Caco-2 (cell line): ENCODE data around the gene REV3L. TPM values are rescaled to one million over a fixed set of nuclear protein-coding genes. Genes with fewer than 3 reads are reported as not detected.

Source experiments
- BruUV-seq: library from RNA; stranded (reverse); fragments of 400-500 nt; replicated peaks from 2 replicates; lab custom pipeline; 2021; lab: Mats Ljungman, UMichigan
- CTCF ChIA-PET: fragments of 300-600 bp; sonication (Branson Sonifier 250); formaldehyde crosslinking; loops from one replicate; lab custom pipeline; 2022; ENCODE audit warnings: antibody characterized with exemption; lab: Charles Lee
- POLR2A ChIA-PET: fragments of 300-600 bp; sonication (Branson Sonifier 250); formaldehyde crosslinking; loops from one replicate; lab custom pipeline; 2022; ENCODE audit warnings: antibody characterized with exemption; lab: Charles Lee
- DNase-seq, 2 experiments: peaks; one replicate each; pipeline versions ENCODE4 v3.0.0 to v3.0.0-alpha.2; 2020 to 2022
- H3K27me3 ChIP-seq: replicated peaks from 2 replicates; pipeline ENCODE4 v1.6.0; 2011; ENCODE audit warnings: low read length; ENCODE audit not compliant: control insufficient read depth, insufficient read depth
- H3K36me3 ChIP-seq: 2 replicates; pipeline ENCODE4 v1.5.1; 2011; ENCODE audit warnings: low read length; ENCODE audit not compliant: control insufficient read depth, insufficient read depth
- H3K4me1 ChIP-seq: fragments of 250-450 bp; sonication (Bioruptor Pico); 2 replicates; pipeline ENCODE4 v1.5.1; 2020; ENCODE audit warnings: mild to moderate bottlenecking
- H3K4me3 ChIP-seq: 2 replicates; pipeline ENCODE4 v1.5.1; 2011; ENCODE audit warnings: low read depth, mild to moderate bottlenecking, control low read depth, low read length
- H3K9me3 ChIP-seq: fragments of 250-450 bp; sonication (Bioruptor Pico); 2 replicates; pipeline ENCODE4 v1.5.1; 2020; ENCODE audit warnings: mild to moderate bottlenecking, moderate library complexity
- H3K27ac Mint-ChIP-seq: one replicate; pipeline ENCODE4 v1.8.0; 2022; ENCODE audit warnings: mixed read lengths; ENCODE audit not compliant: unreplicated experiment
- H3K27me3 Mint-ChIP-seq: one replicate; pipeline ENCODE4 v1.8.0; 2022; ENCODE audit warnings: mixed read lengths; ENCODE audit not compliant: insufficient read depth, unreplicated experiment
- H3K36me3 Mint-ChIP-seq: one replicate; pipeline ENCODE4 v1.8.0; 2022; ENCODE audit warnings: mild to moderate bottlenecking, mixed read lengths; ENCODE audit not compliant: insufficient read depth, unreplicated experiment
- H3K4me1 Mint-ChIP-seq: one replicate; pipeline ENCODE4 v1.8.0; 2022; ENCODE audit warnings: low read depth, mixed read lengths; ENCODE audit not compliant: unreplicated experiment
- H3K4me3 Mint-ChIP-seq: one replicate; pipeline ENCODE4 v1.8.0; 2022; ENCODE audit warnings: mild to moderate bottlenecking, moderate library complexity, mixed read lengths; ENCODE audit not compliant: unreplicated experiment
- H3K9me3 Mint-ChIP-seq: one replicate; pipeline ENCODE4 v1.8.0; 2022; ENCODE audit warnings: mixed read lengths; ENCODE audit not compliant: unreplicated experiment
- intact Hi-C: fragments of 100-400 bp; cut with micrococcal nuclease; formaldehyde crosslinking; loops from one replicate; pipeline ENCODE4 v1.10.0; 2022; ENCODE audit not compliant: unreplicated experiment
- total RNA-seq: library from RNA; stranded (reverse); gene quantifications from 2 replicates; pipeline ENCODE4 v1.2.3, GENCODE V29; 2022
- TF ChIP-seq, protein P1 (sequence below), 2 experiments: fragments of 200-600 bp in 1 of 2; IDR thresholded peaks; 1 replicate in 1 of 2; 2 replicates in 1 of 2; pipeline versions ENCODE4 v1.5.1 to v1.8.0; 2011 to 2022; ENCODE audit warnings: antibody characterized with exemption in 1 of 2, control low read depth in 1 of 2, inconsistent platforms in 1 of 2, low read depth in 1 of 2, low read length in 1 of 2, mild to moderate bottlenecking in 1 of 2, moderate library complexity in 1 of 2; ENCODE audit not compliant: insufficient read depth in 1 of 2, severe bottlenecking in 1 of 2, unreplicated experiment in 1 of 2

REV3L gene
- total RNA-seq, 1 experiment from 2014 or later, result 22.2 TPM

GRCh38 chr6:111490067-111490466, 7.0 kb upstream of the REV3L start:
- TF ChIP-seq, protein P1, sequence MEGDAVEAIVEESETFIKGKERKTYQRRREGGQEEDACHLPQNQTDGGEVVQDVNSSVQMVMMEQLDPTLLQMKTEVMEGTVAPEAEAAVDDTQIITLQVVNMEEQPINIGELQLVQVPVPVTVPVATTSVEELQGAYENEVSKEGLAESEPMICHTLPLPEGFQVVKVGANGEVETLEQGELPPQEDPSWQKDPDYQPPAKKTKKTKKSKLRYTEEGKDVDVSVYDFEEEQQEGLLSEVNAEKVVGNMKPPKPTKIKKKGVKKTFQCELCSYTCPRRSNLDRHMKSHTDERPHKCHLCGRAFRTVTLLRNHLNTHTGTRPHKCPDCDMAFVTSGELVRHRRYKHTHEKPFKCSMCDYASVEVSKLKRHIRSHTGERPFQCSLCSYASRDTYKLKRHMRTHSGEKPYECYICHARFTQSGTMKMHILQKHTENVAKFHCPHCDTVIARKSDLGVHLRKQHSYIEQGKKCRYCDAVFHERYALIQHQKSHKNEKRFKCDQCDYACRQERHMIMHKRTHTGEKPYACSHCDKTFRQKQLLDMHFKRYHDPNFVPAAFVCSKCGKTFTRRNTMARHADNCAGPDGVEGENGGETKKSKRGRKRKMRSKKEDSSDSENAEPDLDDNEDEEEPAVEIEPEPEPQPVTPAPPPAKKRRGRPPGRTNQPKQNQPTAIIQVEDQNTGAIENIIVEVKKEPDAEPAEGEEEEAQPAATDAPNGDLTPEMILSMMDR (IDR thresholded peaks at IDR 0.05; ENCODE audit: insufficient read depth in 1 of 2, low read depth in 1 of 2, low read length in 1 of 2, severe bottlenecking in 1 of 2, unreplicated experiment in 1 of 2), result no peak
- no peak overlapping the region for H3K4me3 Mint-ChIP-seq
- POLR2A ChIA-PET, result interaction anchor here (0.6 kb wide), 1 partner anchor 102 kb away, joined by 6 read pairs; no protein-coding TSS in a partner anchor

GRCh38 chr6:111487661-111488060, 4.6 kb upstream of the REV3L start:
- no peak overlapping the region for H3K4me3 Mint-ChIP-seq
- peaks cover 19% of the 10 kb centered on the region for H3K36me3 Mint-ChIP-seq
- no peaks in the 10 kb centered on the region for H3K27me3 Mint-ChIP-seq
- H3K4me1 Mint-ChIP-seq, result peaks cover 13% of the 10 kb centered on the region
- Histone ChIP-seq H3K4me3 (no peak overlapping the region), H3K4me1 (peaks cover 7% of the 10 kb centered on the region; the same call in 1 of the 2 replicates), H3K27me3 (no peaks in the 10 kb centered on the region), H3K36me3 (no peaks in the 10 kb centered on the region), H3K9me3 (no peaks in the 10 kb centered on the region)
- no TSS peak for BruUV-seq
- DNase-seq, result no peak
- H3K27ac Mint-ChIP-seq, result no peak overlapping the region
- ChIA-PET POLR2A (no interaction called here), CTCF (no interaction called here)
- TF ChIP-seq, protein P1 (IDR thresholded peaks at IDR 0.05; ENCODE audit: insufficient read depth in 1 of 2, low read depth in 1 of 2, low read length in 1 of 2, severe bottlenecking in 1 of 2, unreplicated experiment in 1 of 2), result no peak
- intact Hi-C loops, result loop anchor here (10.0 kb wide), 1 partner anchor 507 kb away; no protein-coding TSS in a partner anchor
- H3K9me3 Mint-ChIP-seq, result no peaks in the 10 kb centered on the region

More at GRCh38 chr6:111490067-111490466, 7.0 kb upstream of the REV3L start:
- peaks cover 7% of the 10 kb centered on the region; the same call in 1 of the 2 replicates for H3K4me1 ChIP-seq
- intact Hi-C loops, result no loop called here
- Mint-ChIP-seq H3K27me3 (no peaks in the 10 kb centered on the region), H3K9me3 (no peaks in the 10 kb centered on the region), H3K36me3 (no peaks in the 10 kb centered on the region), H3K27ac (no peak overlapping the region), H3K4me1 (peaks cover 6% of the 10 kb centered on the region)
- no peaks in the 10 kb centered on the region for H3K27me3 ChIP-seq
- CTCF ChIA-PET, result no interaction called here
- H3K4me3 ChIP-seq, result no peak overlapping the region
- no peak for DNase-seq
- no peaks in the 10 kb centered on the region for H3K9me3 ChIP-seq
- H3K36me3 ChIP-seq, result no peaks in the 10 kb centered on the region
- BruUV-seq, result no TSS peak

DNA sequence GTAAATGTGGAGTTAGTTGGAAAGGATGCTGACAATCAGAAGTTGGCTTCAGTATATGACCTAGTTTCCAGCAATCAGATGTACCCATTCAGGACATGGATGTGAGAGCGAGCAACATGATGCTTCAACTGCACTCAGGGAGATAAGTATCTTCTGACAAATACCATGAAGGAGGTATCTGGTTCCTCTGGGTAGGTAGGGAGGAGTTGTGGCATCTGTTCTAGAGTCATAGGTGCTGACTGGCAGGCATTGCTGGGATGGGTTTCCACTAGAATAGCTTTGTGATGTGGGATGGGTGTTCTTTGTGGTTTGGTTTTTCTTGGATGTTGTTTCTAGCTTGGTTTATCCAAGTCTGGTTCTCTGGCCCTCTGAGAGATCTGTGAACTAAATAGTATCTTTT, 3.9 kb upstream of the REV3L start:
- Histone ChIP-seq H3K4me1 (peaks cover 7% of the 10 kb centered on the region; the same call in 1 of the 2 replicates), H3K36me3 (no peaks in the 10 kb centered on the region), H3K9me3 (no peaks in the 10 kb centered on the region), H3K4me3 (no peak overlapping the region), H3K27me3 (no peaks in the 10 kb centered on the region)
- no TSS peak for BruUV-seq
- no peak for DNase-seq
- H3K4me1 Mint-ChIP-seq, result peaks cover 13% of the 10 kb centered on the region
- H3K27ac Mint-ChIP-seq, result no peak overlapping the region
- POLR2A ChIA-PET, result no interaction called here
- H3K36me3 Mint-ChIP-seq, result peaks cover 23% of the 10 kb centered on the region
- intact Hi-C loops, result loop anchor here (10.0 kb wide), 1 partner anchor 508 kb away; no protein-coding TSS in a partner anchor
- TF ChIP-seq, protein P1 (IDR thresholded peaks at IDR 0.05; ENCODE audit: insufficient read depth in 1 of 2, low read depth in 1 of 2, low read length in 1 of 2, severe bottlenecking in 1 of 2, unreplicated experiment in 1 of 2), result no peak
- no peaks in the 10 kb centered on the region for H3K9me3 Mint-ChIP-seq
- CTCF ChIA-PET, result no interaction called here
- H3K4me3 Mint-ChIP-seq, result no peak overlapping the region
- no peaks in the 10 kb centered on the region for H3K27me3 Mint-ChIP-seq
